HG03175 (cell line): ENCODE data around the gene C14orf39.
"Not testable (repeated sequence)": the region's sequence is repeated elsewhere in the genome, so short reads cannot be mapped to it uniquely, and the experiment has no call there.

Source experiments
- ATAC-seq: cut with Tn5 transposase; IDR thresholded peaks from one replicate; pipeline ENCODE4 v1.9.1; 2021; ENCODE audit warnings: mild to moderate bottlenecking, moderate library complexity; ENCODE audit not compliant: unreplicated experiment

Gene C14orf39

DNA sequence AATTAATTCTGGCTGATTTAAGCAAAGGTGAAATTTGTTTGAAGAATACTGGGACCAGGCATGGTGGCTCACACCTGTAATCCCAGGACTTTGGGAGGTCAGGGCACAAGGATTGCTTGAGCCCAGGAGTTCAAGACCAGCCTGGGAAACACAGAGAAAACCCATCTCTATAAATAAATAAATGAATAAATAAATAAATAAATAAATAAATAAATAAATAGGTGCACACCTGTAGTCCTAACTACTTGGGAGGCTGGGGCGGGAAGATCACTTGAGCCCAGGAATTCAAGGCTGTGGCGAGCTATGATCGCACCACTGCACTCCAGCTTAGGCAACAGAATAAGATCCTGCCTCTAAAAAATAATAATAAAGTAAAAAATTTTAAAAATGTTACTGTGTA lies 4.4 kb upstream of the C14orf39 start:
- ATAC-seq: no peak

DNA sequence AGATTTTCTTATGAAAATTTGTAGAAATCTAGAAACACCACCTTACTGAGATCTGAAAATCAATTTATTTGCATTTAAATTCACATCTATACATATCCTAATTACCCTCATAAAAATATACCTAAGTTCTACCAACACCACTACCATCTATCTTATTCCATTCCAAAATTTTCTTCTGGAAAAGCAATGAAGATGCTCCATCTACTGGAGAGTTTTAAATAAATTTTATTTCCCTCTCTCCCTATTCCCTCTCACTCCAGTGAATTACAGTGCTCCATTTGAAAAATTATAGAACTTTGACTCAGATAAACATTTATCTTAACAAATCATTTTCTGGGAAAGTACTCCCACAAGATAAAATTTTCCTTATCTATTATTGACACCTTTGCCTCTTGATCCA lies 2.3 kb upstream of the C14orf39 start:
- no peak for ATAC-seq

DNA sequence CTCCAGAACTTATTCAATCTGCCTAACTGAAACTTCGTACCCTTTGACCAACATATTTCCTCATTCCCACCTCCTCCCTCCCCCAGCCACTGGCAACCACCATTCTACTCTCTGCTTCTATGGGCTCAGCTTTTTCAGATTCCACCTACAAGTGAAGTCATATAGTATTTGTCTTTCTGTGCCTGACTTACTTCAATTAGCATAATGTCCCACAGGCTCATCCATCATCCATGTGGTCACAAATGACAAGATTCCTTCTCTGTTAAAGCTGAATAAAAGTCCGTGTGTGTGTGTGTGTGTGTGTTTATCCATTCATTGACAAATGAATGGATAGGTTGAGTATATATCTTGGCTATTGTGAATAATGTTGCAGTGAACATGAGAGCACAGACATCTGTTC lies 1.3 kb upstream of the C14orf39 start:
- no peak for ATAC-seq

DNA sequence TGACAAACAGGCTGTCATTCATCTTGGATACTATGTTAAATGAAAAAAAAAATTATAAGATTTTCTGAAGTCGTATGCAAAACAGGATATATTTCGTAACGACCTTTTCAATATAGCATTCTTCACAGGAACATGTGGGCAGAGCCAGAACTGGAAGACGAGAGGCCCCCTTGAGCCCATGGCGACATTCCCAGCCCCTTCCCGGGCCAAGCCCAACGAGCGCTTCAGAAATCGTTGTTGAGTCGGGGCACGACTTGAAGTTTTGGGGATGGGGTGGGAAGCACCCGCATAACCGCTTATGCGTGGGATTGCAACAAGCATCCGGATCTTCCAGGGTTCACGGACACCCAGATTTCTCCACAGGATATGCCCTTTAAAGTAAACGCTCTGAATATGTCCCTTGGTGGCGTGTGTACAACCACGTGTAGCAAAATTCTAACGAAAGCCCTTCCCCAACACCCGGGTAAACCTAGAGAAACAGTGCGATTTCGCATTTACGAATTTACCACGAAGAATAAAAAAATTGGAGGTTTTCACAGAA lies 736 bp downstream of the C14orf39 start:
- ATAC-seq: no peak

DNA sequence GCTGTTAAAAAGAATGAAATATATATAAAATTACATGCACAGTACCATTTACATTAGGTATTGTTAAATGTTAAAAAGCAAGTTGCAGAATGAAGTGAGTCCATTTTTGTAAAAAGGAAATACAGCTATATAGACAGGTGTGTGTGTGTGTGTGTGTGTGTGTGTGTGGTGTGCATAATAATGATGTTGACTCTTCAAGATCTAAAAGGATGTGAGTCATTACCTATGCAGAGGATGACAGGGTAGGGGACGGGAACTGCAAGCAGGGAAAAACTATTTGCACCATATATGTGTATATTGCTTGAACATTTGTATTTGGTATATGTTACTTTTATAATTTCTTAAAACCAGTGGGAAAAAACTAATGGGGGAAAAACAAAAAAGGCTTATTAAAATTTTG lies 3.1 kb downstream of the C14orf39 start:
- ATAC-seq: no peak

DNA sequence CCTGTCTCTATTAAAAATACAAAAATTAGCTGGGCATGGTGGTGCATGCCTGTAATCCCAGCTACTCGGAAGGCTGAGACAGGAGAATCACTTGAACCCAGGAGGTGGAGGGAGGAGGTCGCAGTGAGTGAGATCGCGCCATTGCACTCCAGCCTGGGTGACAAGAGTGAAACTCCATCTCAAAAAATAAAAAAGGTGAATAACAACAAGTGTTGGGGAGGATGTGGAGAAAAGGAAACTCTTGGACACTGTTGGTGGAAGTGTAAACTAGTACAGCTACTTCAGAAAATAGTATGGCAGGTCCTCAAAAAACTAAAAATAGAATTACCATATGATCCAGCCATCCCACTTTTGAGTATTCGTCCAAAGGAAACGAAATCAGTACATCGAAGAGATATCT lies 5.6 kb downstream of the C14orf39 start:
- not testable (repeated sequence) for ATAC-seq

DNA sequence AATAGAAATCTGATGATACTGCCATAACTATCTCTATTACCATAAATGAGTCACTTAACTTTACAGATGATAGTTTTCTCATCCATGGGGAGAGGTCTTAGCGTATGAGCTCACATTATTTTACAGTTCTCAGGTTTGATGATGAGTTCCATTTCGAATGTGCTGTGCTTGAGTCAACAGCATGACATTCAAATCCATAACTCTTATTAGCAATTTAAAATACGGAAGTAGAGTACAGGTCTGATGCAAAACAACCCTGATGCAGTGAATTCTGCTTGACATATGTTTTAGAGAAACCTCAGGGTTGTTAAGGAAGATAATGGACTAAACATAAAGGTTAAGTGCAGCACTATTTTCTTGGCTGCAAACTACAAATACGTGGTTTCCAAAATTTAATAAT lies 30.0 kb downstream of the C14orf39 start:
- ATAC-seq: no peak

DNA sequence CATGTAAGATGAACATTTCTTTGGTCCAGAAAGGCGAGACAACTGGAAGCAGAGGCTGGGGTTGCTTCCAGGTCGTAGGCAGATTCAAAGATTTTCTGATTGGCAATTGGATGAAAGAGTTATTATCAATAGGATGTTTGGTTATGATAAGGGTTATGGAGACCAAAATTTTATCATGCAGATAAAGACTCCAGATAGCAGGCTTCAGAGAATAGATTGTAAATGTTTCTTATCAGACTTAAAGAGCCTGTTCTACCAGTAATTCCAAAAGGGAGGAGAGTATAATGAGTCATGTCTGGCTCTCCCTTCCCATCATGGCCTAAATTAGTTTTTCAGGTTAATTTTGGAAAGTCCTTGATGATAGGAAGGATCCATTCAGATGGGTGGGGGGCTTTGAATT lies 55.6 kb downstream of the C14orf39 start:
- ATAC-seq: no peak

DNA sequence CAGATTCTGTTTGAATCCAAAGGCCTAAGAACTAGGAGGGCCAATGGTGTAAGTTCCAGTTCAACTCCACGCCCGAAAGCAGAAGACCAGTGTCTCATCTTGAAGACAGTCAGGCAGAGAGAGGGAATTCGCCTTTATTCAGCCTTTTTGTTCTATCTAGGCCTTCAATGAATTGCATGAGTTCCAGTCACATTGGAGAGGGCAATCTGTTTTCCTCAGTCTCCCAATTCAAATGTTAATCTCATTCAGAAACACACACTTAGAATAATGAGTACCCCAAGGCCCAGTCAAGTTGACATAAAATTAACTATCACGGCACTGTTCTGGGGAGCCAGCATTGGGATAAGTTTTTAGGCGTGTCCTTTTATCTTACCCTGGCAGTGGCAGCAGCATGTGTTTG lies 65.8 kb downstream of the C14orf39 start:
- no peak for ATAC-seq

DNA sequence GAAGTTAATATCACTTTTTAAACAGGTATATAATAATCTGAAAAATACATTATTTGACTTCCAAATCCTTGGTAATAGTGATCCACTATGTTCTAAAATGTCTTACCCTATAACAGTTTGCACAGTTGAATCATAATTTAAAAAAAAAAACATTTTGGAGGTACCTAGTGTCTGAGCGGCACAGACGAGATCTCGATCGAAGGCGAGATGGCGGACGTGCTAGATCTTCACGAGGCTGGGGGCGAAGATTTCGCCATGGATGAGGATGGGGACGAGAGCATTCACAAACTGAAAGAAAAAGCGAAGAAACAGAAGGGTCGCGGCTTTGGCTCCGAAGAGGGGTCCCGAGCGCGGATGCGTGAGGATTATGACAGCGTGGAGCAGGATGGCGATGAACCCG lies 88.3 kb downstream of the C14orf39 start:
- not testable (repeated sequence) for ATAC-seq

DNA sequence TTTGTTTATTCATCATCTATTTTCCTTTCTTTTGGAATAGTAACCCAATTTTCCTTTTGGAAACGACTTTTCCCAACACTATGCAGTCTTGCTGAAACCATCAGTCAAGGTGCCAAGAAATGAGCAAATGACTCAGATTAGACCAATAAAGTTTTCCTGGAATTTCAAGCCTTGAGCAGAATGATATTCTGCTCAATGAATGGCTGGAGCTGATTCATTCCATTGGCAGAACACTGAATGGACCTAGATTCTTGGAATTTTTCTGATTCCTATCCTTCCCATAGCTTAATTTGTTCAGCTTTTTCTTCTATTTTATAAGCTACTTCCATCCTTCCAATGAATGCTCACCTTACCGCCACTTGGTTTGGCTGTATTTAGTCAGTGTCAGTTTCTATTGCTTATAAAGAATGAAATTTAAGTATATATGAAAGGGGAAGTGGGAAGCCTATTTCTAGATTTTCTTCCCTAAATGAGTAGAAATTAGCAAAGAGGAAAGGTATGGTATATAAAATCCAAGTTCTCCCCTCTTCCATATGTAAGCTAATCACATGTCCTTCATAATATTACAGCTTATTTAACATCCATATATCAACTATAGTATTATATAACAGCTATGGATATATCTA lies 89.0 kb downstream of the C14orf39 start:
- no peak for ATAC-seq
